NCI-H460 (cell line): ENCODE results near the gene FXYD7. TPM values are rescaled to one million over a fixed set of nuclear protein-coding genes. Genes with fewer than 3 reads are reported as not detected.
"Not testable (repeated sequence)": the region's sequence is repeated elsewhere in the genome, so short reads cannot be mapped to it uniquely, and the experiment has no call there.

ENCODE experiments used
- DNase-seq: peaks from one replicate; pipeline ENCODE4 v3.0.0-alpha.2; 2016; ENCODE audit warnings: low read depth; ENCODE audit errors: extremely low read depth
- polyA plus RNA-seq: library from polyadenylated mRNA; depleted of rRNA; stranded (reverse); fragments of >200 nt; gene quantifications from 2 replicates; pipeline ENCODE4 v1.2.3, GENCODE V29; 2014; cell fraction: nucleus; rRNA removed
- total RNA-seq: library from RNA; depleted of rRNA; stranded (reverse); fragments of >200 nt; shearing (Covaris generic); gene quantifications from 2 replicates; pipeline ENCODE4 v1.2.3, GENCODE V29; 2014; rRNA removed

Gene FXYD7, protein sequence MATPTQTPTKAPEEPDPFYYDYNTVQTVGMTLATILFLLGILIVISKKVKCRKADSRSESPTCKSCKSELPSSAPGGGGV
- total RNA-seq: not detected in 2 replicates
- polyA plus RNA-seq: not detected in 2 replicates

DNA sequence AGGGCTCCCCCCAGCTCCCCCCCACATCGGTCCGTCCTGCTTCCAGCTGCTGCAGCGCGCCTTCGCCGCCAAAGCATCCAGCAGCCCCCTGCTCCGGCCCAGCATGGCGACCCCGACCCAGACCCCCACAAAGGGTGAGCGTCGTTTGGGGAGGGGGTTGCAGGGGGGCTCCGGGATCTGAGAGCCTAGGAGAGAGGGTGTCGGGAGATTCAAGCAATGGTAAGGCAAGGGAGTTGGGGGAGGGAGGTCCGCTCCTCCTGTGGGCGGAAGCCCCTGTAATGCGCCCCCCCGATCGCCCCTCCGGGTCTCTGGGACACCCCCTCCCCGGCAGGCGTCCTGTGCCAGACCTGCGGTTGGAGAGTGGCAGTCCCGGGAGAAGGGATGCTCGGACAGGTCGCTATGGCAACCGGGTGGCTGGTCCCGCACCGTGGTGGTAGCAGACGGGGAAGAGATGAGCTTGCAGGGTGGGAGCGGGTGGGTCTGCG lies at the start of gene FXYD7:
Gene FXYD7, plus strand, starts transcription at position 25 of the 485 bp plus-strand sequence. Its CDS starts 79 bp downstream, at position 104.
- no peak for DNase-seq

DNA sequence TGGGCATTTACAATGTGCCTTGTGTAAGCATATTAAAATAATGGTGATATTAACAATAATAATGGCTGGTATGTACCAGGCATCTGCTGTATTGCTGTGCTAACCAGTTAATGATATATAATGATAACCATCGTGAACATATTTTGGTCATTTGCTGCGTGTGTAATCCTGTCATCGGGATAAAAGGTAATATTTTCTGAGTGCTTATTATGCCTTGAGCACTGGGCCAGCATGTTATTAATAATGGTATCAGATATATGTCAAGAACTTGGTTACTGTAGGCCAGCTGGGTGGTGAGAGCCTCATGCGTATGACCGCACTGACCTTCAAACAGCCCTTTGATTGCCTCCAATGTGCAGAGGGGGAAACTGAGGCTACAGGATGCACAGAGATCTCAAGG lies 49.6 kb upstream of the FXYD7 start:
- no peak for DNase-seq

DNA sequence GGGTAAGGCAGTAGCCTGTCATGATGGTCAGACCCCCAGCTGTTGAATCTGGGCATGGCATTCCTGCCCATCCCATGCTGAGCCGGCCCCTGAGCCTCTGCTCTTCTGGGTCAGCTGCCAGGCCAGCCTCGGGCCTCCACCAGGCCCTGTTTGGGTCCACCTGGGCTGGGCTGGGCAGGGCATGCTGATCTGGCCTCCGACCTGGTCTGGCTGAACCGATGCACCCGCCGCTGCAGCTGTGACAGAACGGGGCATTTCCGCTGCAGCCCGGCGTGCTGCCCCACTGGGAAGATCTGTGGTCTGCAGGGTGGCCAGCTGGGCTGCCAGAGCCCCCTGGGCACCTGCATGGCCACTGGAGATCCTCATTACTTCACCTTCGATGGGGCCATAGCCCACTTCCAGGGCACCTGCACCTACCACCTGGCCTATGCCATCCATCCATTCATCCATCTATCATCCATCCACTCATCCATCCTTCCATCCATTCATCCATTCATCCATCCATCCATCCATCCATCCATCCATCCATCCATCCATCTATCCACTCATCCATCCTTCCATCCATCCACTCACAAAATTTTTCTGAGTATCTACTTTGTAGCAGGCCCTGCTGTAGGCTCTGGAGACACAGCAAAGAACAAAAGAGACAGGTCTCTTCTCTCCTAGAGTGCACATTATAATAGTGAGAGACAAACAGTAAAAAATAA lies 49.0 kb upstream of the FXYD7 start:
- DNase-seq: no peak

DNA sequence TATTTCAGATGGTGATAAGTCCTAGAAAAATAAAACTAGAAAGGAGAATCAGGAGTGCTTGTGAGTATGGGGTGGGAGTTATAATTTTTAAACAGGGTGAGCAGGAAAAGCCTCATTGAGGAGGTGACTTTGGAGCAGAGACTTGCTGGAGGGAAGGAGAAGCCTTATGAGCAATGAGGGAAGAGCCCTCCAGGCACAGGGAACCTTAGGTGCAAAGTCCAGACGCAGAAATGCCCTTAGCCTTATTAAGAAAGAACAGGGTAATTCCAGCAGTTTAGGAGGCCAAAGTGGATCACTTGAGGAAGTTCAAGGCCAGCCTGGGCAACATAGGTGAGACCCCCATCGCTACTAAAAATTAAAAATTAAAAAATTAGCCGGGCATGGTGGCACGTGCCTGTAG lies 48.4 kb upstream of the FXYD7 start:
- DNase-seq: no peak

DNA sequence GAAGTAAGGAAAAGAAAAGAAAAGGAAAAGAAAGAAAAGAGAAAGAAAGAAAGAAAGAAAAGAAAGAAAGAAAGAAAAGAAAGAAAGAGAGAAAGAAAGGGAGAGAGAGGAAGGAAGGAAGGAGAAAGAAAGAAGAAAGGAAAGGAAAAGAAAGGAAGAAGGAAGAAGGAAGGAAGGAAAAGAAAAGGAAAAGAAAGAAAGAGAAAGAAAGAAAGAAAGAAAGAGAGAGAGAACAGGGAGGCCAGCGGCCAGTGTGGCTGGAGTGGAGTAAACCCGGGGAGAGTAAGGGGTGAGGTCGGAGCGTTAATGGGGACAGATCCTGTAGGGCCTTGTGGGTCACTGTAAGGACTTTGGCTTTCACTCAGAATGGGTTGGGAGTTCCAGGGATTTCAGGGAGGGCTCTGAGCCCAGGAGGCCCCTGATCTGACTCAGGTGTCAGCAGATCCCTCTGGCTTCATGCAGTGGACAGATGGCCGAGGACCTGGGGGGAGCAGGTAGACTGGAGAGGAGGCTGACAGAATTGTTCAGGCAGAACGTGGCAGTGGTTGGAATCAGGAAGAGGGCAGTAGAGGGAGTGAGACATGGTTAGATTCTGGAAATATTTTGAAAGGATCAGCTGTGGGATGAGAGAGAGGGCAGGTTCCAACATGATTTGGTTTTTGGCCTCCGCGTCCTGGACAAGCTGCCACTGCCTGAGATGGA lies 47.2 kb upstream of the FXYD7 start:
- no peak for DNase-seq

DNA sequence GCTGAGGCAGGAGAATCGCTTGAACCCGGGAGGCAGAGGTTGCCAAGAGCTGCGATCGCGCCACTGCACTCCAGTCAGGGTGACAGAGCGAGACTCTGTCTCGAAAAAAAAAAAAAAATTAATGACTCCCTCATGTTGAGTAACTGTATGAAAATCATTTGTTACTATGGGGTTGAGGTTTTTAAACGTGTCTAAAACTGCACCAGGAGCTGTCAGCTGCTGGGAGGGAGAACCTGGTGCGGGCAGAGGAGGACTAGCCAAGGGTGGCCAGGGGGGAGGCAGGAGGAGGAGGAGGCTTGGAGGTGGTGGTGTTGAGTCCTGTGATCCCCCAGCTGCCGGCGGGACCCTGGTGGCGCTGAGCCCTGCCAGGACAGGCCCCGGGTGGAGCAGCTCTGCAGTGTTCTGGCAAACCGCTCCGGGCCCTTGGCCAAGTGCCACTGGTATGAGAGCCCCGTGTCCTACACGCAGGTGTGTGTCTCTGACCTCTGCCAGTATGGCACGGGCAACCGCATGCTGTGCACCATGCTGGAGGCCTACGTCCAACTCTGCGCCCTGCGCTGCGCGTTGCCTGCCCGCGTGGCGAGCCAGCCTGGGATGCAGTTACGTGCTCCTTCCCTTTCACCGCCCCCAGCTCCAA lies 44.5 kb upstream of the FXYD7 start:
- DNase-seq: no peak

DNA sequence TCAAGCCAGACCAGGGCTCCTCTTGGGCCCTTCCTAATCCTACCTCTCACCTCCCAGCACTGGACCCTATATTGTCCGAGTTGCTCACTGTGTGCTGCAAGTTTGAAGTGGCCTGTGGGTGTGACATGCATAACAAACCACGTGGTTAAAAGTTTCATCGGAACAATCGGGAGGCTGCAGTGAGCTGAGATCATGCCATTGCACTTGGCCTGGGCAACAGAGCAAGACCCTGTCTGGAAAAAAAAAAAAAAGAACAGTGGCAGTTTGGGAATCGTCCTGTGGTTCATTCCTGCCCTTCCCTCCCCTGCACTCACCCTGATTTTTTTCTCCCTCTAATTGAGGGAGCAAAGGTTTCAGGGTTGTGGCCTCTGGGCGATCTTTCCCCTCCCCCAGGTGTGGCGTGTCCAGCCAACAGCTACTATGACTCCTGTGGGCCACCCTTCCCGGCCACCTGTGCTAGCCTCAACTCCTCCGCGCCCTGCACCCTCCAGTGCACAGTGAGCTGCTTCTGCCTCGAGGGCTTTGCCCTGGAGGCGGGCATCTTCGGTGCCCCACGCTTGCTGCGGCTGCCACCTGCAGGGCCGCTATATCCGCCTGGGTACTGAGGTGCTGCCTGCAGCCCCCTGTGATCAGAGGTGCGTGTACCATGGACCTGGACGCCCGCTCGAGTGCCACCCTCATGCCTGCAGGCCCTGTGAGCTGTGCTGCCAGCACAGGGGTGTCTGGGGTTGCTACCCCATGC lies 43.7 kb upstream of the FXYD7 start:
- DNase-seq: no peak

DNA sequence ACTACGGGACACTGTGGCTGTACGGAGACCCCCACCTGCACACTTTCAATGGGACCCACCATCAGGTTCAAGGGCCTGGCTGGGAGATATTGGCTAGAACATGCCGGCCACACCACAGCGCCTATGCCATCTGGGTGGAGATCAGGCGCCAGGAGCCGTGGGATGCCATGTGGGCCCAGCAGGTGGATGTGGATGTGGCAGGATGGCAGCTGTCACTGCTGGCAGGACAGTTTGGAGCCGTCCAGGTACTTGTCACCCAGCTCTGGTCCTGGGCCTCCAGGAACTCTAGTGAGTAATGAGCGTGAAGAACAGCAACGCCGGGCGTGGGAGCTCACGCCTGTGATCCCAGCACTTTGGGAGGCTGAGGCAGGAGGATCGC lies 43.2 kb upstream of the FXYD7 start:
- no peak for DNase-seq

DNA sequence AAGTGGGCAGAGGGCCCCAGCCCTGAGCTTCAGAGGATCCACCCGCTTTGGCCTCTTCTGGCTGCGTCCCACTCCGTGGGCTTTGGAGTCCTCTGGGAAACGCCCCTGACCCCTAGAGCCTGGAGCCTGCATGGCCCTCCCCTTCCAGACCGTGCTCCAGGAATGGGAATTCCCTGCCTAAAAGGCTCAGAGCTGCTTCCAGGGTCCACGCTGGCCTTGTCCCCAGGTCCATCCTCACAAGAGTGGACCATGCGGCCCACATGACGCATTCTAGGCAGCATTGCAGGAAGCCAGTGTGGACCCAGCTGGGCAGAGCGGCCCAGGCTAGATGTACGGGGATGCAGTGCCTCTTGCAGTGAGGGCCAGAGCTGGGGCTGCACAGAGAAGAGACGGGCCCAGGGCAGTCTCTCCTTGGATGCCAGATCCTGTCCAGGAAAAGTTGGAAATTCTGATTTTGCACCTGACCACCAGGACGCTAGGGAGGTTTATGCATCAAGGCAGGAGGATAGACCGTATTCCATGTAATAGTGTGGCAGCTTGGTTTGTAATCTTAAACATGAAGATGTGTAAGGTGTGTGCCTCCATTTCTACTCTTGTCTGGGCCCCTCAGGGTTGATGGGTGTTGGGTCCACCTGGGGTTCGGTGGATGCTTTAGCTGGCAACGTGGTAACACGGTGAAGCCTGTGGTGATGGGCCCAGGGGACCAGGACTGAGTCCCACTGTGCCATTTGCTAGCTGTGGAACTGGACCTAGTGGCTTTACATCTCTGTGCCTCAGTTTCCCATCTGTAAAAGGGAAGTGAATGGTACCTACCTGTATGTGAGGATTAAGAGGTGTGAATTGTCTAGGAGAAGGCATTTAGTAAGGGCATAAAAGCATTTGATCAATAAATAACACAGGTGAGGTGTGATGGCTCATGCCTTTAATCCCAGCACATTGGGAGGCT lies 42.2 kb upstream of the FXYD7 start:
- no peak for DNase-seq

DNA sequence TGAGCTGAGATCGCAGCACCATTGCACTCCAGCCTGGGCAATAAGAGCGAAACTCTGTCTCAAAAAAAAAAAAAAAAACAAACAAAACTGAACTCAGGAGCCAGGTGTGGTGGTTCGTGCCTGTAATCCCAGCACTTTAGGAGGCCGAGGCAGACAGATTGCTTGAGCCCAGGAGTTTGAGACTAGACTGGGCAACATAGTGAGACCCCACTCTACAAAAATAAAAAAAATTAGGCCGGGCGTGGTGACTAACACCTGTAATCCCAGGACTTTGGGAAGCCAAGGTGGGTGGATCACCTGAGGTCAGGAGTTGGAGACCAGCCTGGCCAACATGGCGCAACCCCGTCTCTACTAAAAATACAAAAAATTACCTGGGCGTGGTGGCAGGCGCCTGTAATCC lies 41.1 kb upstream of the FXYD7 start:
- DNase-seq: not testable (repeated sequence)

DNA sequence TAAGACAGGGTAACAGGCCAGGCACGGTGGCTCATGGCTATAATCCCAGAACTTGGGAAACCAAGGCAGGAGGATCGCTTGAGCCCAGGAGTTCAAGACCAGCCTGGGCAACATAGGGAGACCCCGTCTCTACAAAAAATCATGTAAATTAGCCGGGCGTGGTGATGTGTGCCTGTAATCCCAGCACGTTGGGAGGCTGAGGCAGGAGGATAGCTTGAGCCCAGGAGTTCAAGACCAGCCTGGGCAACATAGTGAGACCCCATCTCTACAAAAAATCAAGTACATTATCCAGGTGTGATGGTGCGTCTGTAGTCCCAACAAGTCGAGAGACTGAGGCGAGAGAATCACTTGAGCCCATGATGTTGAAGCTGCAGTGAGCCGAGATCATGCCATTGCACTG lies 39.4 kb upstream of the FXYD7 start:
- DNase-seq: not testable (repeated sequence)

DNA sequence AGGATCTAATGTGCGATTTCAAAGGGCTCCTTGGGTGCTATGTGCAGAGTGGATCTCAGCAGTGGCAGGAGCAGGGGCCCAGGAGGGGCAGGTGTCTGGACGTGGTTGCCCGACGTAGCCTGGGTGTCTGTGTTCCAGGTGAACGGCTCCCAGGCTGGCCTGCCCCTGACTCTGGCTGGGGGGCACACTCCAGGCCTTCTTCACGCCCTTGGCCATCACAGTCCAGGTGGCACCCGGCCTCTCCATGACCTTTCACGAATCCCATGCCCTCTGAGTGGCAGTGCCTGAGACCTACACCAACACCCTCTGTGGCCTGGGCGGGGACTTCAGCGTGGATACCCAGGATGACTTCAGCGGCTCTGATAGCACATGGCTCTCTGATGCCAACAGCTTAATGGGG lies 38.7 kb upstream of the FXYD7 start:
- DNase-seq: no peak

DNA sequence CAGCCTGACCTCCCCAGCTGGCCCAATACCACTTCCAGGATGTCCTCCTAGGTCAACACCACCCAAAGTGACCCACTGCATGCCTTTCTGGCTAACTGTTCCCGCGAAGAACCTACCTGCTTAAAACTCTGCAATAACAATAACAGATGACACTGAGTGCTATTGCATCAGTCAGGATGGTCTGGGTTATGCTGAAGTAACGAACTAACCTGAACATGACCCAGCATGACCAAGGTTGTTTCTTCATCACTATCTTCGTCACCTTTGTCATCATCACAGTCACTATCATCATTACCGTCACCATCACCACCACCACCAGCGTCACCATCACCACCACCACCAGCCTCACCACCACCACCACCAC lies 38.0 kb upstream of the FXYD7 start:
- DNase-seq: no peak

DNA sequence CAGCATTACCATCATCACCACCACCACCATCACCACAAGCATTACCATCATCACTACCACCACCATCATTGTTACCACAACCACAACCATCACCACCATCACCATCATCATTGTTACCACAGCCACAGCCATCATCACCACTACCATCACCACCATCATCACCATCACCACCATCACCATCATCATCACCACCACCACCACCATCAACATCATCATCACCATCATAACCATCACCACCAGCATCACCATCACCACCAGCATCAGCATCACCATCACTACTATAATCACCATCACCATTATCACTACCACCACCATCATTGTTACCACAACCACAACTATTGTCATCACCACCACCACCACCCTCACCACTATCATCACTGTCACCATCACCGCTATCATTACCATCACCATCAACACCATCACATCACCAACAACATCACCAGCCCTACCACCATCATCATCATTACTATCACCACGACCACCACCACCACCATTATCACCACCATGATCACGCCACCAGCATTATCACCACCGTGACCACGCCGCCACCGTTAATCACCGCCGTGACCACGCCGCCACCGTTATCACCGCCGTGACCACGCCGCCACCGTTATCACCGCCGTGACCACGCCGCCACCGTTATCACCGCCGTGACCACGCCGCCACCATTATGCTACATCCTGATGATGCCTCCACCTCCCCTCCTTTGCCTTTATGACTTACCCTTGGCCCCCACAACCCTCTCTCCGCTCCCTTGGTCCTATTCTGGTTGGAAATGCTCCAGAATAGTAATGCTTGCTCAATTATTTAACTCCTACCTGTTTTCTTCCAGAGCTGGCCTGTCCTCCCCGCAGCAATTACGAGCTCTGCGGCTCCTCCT lies 37.4 kb upstream of the FXYD7 start:
- no peak for DNase-seq

DNA sequence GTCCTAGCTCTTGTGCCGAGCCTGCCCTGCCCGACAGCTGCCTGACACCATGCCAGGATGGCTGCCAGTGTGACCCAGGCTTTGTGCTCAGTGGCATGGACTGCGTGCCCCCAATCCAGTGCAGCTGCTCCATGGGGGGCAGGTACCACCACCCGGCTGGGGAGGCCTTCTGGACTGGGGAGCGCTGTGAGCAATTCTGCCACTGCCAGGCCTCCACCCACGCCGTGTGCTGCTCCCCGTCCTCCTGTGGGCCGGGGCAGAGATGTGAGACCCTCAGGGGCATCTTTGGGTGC lies 36.8 kb upstream of the FXYD7 start:
- no peak for DNase-seq

DNA sequence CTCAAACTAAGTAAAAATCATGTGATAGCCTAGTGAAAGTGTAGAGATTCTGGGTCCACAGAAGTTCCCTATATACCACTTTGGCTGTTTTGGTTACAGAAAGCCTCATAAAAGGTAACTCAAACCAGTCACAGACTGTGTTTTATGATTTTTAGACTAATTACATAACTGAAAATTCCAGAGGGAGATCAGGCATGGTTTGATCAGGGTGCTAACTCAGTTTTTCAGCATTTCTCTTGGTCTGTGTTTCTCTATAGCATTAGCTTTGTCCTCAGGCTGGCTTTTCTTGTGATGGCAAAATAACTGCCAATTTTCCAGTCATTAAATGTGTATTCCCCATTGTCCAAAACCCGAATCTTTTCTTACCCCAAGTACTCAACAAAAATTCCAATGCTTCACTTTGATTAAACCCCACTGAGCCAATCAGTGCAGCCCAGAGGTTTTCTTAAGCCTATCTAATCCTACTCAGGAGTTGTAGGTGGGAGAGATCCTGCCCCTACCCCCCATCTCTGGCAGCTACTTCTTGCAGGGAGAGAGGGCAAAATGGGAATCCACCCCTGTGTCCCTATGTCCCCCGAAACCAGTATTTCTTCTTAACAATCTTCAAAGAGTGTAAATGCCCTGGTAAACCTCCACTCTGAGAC lies 36.0 kb upstream of the FXYD7 start:
- DNase-seq: no peak

DNA sequence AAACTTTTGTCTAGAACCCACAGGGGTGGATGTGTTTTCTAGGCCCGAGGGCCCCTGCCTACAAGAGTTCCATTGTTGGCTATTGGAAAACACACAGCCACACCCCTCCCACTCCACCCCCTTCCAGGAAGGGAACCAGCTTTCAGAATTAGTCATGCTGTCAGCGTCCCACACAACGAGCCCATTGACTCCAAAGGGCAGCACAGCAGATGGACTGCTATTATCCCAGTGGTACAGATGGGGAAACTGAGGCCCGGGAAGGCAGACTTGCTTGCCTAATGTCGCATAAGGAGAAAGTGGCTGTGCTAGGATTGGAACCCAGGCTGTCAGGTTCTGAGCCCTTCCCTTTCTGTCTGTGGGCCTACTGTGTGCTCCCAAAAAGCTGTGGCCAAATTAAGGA lies 35.5 kb upstream of the FXYD7 start:
- DNase-seq: peak; percentile 40

DNA sequence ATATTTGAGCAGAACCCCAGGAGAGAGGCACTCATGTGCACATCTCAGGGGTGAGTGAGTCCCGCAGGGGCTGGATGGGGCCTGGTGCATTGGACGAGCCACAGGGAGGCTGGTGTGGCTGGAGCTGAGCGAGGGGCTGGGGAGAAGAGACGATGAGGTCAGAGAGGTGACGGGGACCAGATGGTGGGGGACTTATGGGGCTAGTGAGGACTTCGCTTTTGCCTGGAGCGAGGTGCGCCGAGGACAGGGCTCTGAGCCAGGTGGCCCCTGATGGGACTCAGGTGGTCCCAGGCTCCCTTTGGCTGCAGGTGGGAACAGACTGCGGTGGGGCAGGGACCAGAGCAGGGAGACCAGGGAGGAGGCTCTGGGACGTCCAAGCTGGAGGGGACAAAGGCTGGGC lies 34.3 kb upstream of the FXYD7 start:
- DNase-seq: no peak
